Natural killer cell treated with Interleukin-12 subunit alpha and Interleukin-12 subunit beta and Interleukin-15 and Interleukin-18, amount 100 ng/mL, for 72 hours (primary cell): ENCODE results near the gene GAD1. TPM values are rescaled to one million over a fixed set of nuclear protein-coding genes. Genes with fewer than 3 reads are reported as not detected.

ENCODE experiments used
- ATAC-seq, 2 donors: fragments of 150-1000 bp; cut with Tn5 transposase in 1 of 2; sonication (Bioruptor Pico), chemical (Tn5 transposase) in 1 of 2; 2 replicates each; pipeline ENCODE4 v1.10.0; 2021
- DNase-seq: peaks from one replicate; pipeline ENCODE4 v3.0.0; 2022; ENCODE audit warnings: low spot score
- H3K27ac Mint-ChIP-seq, 2 donors: 1 replicate in 1 of 2; 2 replicates in 1 of 2; pipeline ENCODE4 v1.8.0; 2022; ENCODE audit warnings: mixed read lengths in 2 of 2, mild to moderate bottlenecking in 1 of 2, moderate library complexity in 1 of 2
- H3K27me3 Mint-ChIP-seq, 2 donors: 1 replicate in 1 of 2; 2 replicates in 1 of 2; pipeline ENCODE4 v1.8.0; 2022; ENCODE audit warnings: mixed read lengths in 2 of 2
- H3K36me3 Mint-ChIP-seq: one replicate; pipeline ENCODE4 v1.8.0; 2022; ENCODE audit warnings: mixed read lengths
- H3K4me1 Mint-ChIP-seq, 2 donors: 1 replicate in 1 of 2; 2 replicates in 1 of 2; pipeline ENCODE4 v1.8.0; 2022; ENCODE audit warnings: low read depth in 2 of 2, mixed read lengths in 2 of 2, mild to moderate bottlenecking in 1 of 2
- H3K4me3 Mint-ChIP-seq: one replicate; pipeline ENCODE4 v1.8.0; 2022; ENCODE audit warnings: mixed read lengths
- H3K9me3 Mint-ChIP-seq: 2 replicates; pipeline ENCODE4 v1.8.0; 2022; ENCODE audit warnings: mixed read lengths
- total RNA-seq, 2 donors: library from RNA; stranded (reverse); gene quantifications; one replicate each; pipeline ENCODE4 v1.2.3, GENCODE V29; 2022

The GAD1 gene
- total RNA-seq, 2 donors from 2014 or later = 0.76 TPM; not detected in 1

- peaks cover 12 to 16% of the 10 kb centered on the region in 2 donors for H3K4me1 Mint-ChIP-seq
- no peaks in the 10 kb centered on the region for H3K9me3 Mint-ChIP-seq
- ATAC-seq = no peak
- DNase-seq = no peak
- peaks cover 5 to 22% of the 10 kb centered on the region in 2 donors for H3K27me3 Mint-ChIP-seq
- H3K4me3 Mint-ChIP-seq = no peak overlapping the region
- no peaks in the 10 kb centered on the region for H3K36me3 Mint-ChIP-seq
- H3K27ac Mint-ChIP-seq = peak overlapping the region; percentile 53 to 82
These were observed 26.1 kb downstream of the GAD1 start for GRCh38 chr2:170842785-170843184.

GRCh38 chr2:170843656-170844055 is 27.0 kb downstream of the GAD1 start:
- peak overlapping the region; percentile 53 to 82 for H3K27ac Mint-ChIP-seq
- DNase-seq = no peak
- H3K36me3 Mint-ChIP-seq = no peaks in the 10 kb centered on the region

GRCh38 chr2:170845343-170845742 is 28.7 kb downstream of the GAD1 start:
- H3K4me1 Mint-ChIP-seq = peaks cover 12 to 16% of the 10 kb centered on the region in 2 donors
- no peaks in the 10 kb centered on the region for H3K36me3 Mint-ChIP-seq
- ATAC-seq (no peak), DNase-seq (no peak)
- H3K27me3 Mint-ChIP-seq = peaks cover 0 to 6% of the 10 kb centered on the region in 2 donors
- H3K27ac Mint-ChIP-seq = no peak overlapping the region
- no peak overlapping the region for H3K4me3 Mint-ChIP-seq
- no peaks in the 10 kb centered on the region for H3K9me3 Mint-ChIP-seq

More at GRCh38 chr2:170843656-170844055, 27.0 kb downstream of the GAD1 start:
- peaks cover 12 to 16% of the 10 kb centered on the region in 2 donors for H3K4me1 Mint-ChIP-seq
- H3K4me3 Mint-ChIP-seq = peak overlapping the region; percentile 71
- peak; percentile 66 to 68 for ATAC-seq
- peaks cover 3 to 13% of the 10 kb centered on the region in 2 donors for H3K27me3 Mint-ChIP-seq
- H3K9me3 Mint-ChIP-seq = no peaks in the 10 kb centered on the region

DNA sequence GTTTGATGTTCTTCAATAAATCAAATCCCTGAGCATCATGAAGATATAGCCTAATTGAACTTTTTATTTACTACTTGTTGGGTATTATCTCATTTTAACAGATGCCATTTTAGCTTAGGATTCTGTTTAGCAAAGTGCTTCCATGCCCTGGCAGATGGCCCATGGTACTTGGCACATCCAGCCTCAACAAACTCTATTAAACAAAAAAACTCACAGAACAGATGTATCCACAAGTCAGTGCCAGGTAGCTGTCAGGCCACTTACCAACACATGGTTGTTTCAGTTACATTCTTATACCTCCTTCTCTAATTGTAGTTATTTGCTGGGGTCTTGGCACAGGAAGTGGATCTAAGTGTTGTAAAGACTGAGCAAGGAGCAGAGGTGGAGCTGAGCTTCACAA is 29.6 kb downstream of the GAD1 start:
- H3K27ac Mint-ChIP-seq = no peak overlapping the region
- H3K4me3 Mint-ChIP-seq = no peak overlapping the region
- ATAC-seq (no peak), DNase-seq (no peak)
- H3K27me3 Mint-ChIP-seq = peaks cover 0 to 3% of the 10 kb centered on the region in 2 donors
- H3K4me1 Mint-ChIP-seq = peaks cover 12 to 16% of the 10 kb centered on the region in 2 donors
- H3K36me3 Mint-ChIP-seq = no peaks in the 10 kb centered on the region
- no peaks in the 10 kb centered on the region for H3K9me3 Mint-ChIP-seq

GRCh38 chr2:170847716-170848115 is 31.0 kb downstream of the GAD1 start:
- H3K27ac Mint-ChIP-seq = no peak overlapping the region
- H3K4me1 Mint-ChIP-seq = peaks cover 11 to 15% of the 10 kb centered on the region in 2 donors
- no peaks in the 10 kb centered on the region for H3K36me3 Mint-ChIP-seq
- H3K4me3 Mint-ChIP-seq = no peak overlapping the region
- DNase-seq (no peak), ATAC-seq (no peak)
- no peaks in the 10 kb centered on the region for H3K9me3 Mint-ChIP-seq
- H3K27me3 Mint-ChIP-seq = peaks cover 0 to 3% of the 10 kb centered on the region in 2 donors

GRCh38 chr2:170848587-170848986 is 31.9 kb downstream of the GAD1 start:
- Mint-ChIP-seq H3K4me1 (peaks cover 5 to 6% of the 10 kb centered on the region in 2 donors), H3K27me3 (peaks cover 0 to 3% of the 10 kb centered on the region in 2 donors), H3K4me3 (no peak overlapping the region)

DNA sequence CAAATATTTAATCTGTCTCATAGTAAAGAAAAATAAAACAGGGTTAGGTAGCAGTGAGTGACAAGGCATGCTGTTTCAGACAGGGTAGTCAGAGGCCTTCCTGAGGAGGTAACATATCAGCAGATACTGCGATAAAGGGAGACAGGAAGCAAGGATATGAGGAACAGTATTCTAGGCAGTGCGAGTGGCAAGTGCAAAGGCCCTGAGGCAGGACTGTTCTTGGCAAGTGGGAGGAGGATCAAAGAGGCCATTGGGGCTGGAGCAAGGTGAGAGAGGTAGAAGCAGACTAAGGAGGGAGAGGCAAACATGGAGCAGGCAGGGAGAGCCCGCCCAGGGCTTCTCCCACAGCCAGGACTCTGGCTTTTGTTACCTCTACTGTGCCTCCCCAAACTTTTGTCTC is 33.6 kb downstream of the GAD1 start:
- H3K36me3 Mint-ChIP-seq = no peaks in the 10 kb centered on the region
- no peak overlapping the region for H3K27ac Mint-ChIP-seq
- no peaks in the 10 kb centered on the region for H3K9me3 Mint-ChIP-seq
- no peaks in the 10 kb centered on the region for H3K4me1 Mint-ChIP-seq
- peaks cover 0 to 3% of the 10 kb centered on the region in 2 donors for H3K27me3 Mint-ChIP-seq
- ATAC-seq = no peak
- DNase-seq = no peak
- H3K4me3 Mint-ChIP-seq = no peak overlapping the region

More at GRCh38 chr2:170848587-170848986, 31.9 kb downstream of the GAD1 start:
- Mint-ChIP-seq H3K27ac (no peak overlapping the region), H3K36me3 (no peaks in the 10 kb centered on the region), H3K9me3 (no peaks in the 10 kb centered on the region)
- no peak for DNase-seq
- ATAC-seq = no peak

- DNase-seq (no peak), ATAC-seq (no peak)
- H3K27me3 Mint-ChIP-seq = peaks cover 0 to 6% of the 10 kb centered on the region in 2 donors
- no peak overlapping the region for H3K4me3 Mint-ChIP-seq
- no peak overlapping the region for H3K27ac Mint-ChIP-seq
- H3K9me3 Mint-ChIP-seq = no peaks in the 10 kb centered on the region
- H3K4me1 Mint-ChIP-seq = no peaks in the 10 kb centered on the region
- no peaks in the 10 kb centered on the region for H3K36me3 Mint-ChIP-seq
These were observed 34.9 kb downstream of the GAD1 start for GRCh38 chr2:170851635-170852034.

GRCh38 chr2:170856066-170856465 is 39.4 kb downstream of the GAD1 start:
- H3K27me3 Mint-ChIP-seq = peaks cover 11 to 13% of the 10 kb centered on the region in 2 donors
- no peaks in the 10 kb centered on the region for H3K9me3 Mint-ChIP-seq
- DNase-seq (no peak), ATAC-seq (no peak)
- H3K36me3 Mint-ChIP-seq = no peaks in the 10 kb centered on the region
- H3K4me1 Mint-ChIP-seq = no peaks in the 10 kb centered on the region
- H3K4me3 Mint-ChIP-seq = no peak overlapping the region
- no peak overlapping the region for H3K27ac Mint-ChIP-seq

DNA sequence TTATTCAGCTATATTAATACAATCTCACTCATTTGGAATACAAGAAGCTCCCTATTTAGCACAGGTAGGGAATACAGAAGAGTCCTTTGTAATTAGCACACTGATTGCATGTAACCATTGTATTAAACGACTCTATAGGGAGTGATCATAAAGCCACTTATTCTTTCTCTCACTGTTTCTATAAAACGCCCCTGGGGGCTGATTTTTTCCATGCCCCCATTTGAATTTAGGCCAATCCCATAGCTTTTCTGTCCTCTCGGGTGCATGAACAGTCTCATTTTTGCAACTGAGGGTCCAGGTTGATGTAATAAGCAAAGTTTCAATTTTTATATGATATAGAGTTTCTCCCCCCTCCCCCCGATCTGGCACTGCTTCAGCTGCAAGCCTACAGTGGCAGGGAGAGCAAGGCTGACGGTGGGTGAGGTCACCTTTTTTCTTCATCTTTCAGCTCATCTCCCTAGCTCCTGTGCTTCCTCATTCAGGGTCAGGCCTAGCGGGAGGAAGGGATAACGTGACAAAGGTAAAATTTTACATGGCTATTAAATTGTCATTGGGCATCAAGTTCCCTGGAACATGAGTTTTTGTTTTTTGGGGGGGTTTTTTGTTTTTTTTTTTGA is 45.7 kb downstream of the GAD1 start:
- DNase-seq = no peak
- Mint-ChIP-seq H3K4me3 (no peak overlapping the region), H3K27me3 (peaks cover 13 to 27% of the 10 kb centered on the region in 2 donors), H3K27ac (no peak overlapping the region), H3K4me1 (no peaks in the 10 kb centered on the region), H3K36me3 (no peaks in the 10 kb centered on the region), H3K9me3 (no peaks in the 10 kb centered on the region)
- no peak for ATAC-seq

DNA sequence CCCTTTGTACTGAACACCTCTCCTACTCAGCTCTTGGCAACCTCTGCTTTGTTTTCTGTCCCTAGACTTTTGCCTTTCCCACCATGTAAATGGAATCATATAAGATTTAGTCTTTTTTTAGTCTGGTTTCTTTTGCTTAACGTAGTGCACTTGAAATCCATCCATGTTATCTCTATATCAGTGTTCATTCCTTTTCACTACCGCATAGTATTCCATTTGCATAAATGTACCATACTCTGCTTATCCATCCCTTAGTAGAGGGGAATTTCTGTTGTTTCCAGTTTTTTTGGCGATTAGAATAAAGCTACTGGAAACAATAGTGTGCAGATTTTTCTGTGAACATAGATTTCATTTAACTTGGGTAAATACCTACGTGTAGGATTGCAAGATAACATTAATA is 46.4 kb downstream of the GAD1 start:
- H3K4me1 Mint-ChIP-seq = no peaks in the 10 kb centered on the region
- no peak overlapping the region for H3K4me3 Mint-ChIP-seq
- H3K36me3 Mint-ChIP-seq = no peaks in the 10 kb centered on the region
- H3K27ac Mint-ChIP-seq = no peak overlapping the region
- no peak for ATAC-seq
- H3K9me3 Mint-ChIP-seq = no peaks in the 10 kb centered on the region
- DNase-seq = no peak
- H3K27me3 Mint-ChIP-seq = peaks cover 11 to 27% of the 10 kb centered on the region in 2 donors

DNA sequence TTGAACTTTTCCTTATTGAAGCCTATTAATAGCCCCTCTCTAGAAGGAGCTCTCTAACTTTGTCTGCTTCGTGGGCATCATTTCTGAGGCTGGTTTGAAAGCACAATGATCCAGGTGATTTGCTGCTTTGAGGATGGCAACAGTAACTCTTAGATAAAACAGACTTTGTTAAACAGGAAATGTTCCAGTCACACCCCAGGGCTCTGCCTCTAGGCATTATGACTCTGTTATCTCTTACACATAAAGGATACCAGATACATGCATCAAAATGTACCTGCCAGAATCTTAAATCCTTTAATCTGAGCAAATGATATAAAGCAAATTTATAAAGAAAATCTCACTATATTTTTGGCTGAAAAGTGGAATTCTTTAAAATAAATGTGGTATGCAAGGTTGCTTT is 52.3 kb downstream of the GAD1 start:
- Mint-ChIP-seq H3K27ac (no peak overlapping the region), H3K9me3 (no peaks in the 10 kb centered on the region), H3K36me3 (no peaks in the 10 kb centered on the region), H3K27me3 (peaks cover 6 to 17% of the 10 kb centered on the region in 2 donors), H3K4me3 (no peak overlapping the region), H3K4me1 (peaks cover 8 to 11% of the 10 kb centered on the region in 2 donors)
- no peak for DNase-seq
- no peak for ATAC-seq

GRCh38 chr2:170869461-170869860 is 52.8 kb downstream of the GAD1 start:
- Mint-ChIP-seq H3K4me1 (peaks cover 8 to 11% of the 10 kb centered on the region in 2 donors), H3K27me3 (peaks cover 6 to 15% of the 10 kb centered on the region in 2 donors), H3K4me3 (no peak overlapping the region), H3K36me3 (no peaks in the 10 kb centered on the region), H3K27ac (no peak overlapping the region), H3K9me3 (no peaks in the 10 kb centered on the region)
- DNase-seq = no peak
- ATAC-seq = no peak

- Mint-ChIP-seq H3K4me3 (peak overlapping the region; percentile 64), H3K27me3 (peaks cover 6 to 8% of the 10 kb centered on the region in 2 donors), H3K4me1 (peaks cover 11 to 13% of the 10 kb centered on the region in 2 donors), H3K27ac (peak overlapping the region; percentile 48 to 87), H3K36me3 (no peaks in the 10 kb centered on the region), H3K9me3 (no peaks in the 10 kb centered on the region)
- DNase-seq = peak; percentile 77
- ATAC-seq = peak; percentile 79 to 88
These were observed 56.5 kb downstream of the GAD1 start for GRCh38 chr2:170873035-170873692.
